ENCODE results near the gene ZNF785. TPM values are rescaled to one million over a fixed set of nuclear protein-coding genes. Genes with fewer than 3 reads are reported as not detected.

ZNF785 gene
- polyA plus RNA-seq: 0.36 and 1.1 TPM in 2 replicates

GRCh38 chr16:30585400-30586191 is at the start of gene ZNF785:
TSS of gene ZNF785 (minus strand) at chr16:30585697. CDS start at chr16:30585611, 86 bp downstream.

GRCh38 chr16:30609926-30610839 is 24.7 kb upstream of the ZNF785 start, which contains the start of gene ZNF689:
TSS of gene ZNF689 (minus strand) at chr16:30610389. CDS start at chr16:30610041, 348 bp downstream.

GRCh38 chr16:30571445-30572322 is 13.8 kb downstream of the ZNF785 start, which contains the start of gene ZNF688:
TSS of gene ZNF688 (minus strand) at chr16:30571714. CDS start at chr16:30571629, 85 bp downstream.

GRCh38 chr16:30557957-30558788 is 27.3 kb downstream of the ZNF785 start, which contains the start of gene ZNF764:
TSS of gene ZNF764 (minus strand) at chr16:30558374. CDS start at chr16:30558182, 192 bp downstream.

GRCh38 chr16:30534368-30535105 is 51.0 kb downstream of the ZNF785 start, which contains the start of gene ZNF747:
TSS of gene ZNF747 (minus strand) at chr16:30534858. CDS start at chr16:30534679, 179 bp downstream.

Other genes starting within 250 kb of the ZNF785 start
- gene CD2BP2, start 230.4 kb downstream of the ZNF785 start, polyA plus RNA-seq: 8.0 and 11.0 TPM in 2 replicates
- gene TBC1D10B, start 215.2 kb downstream of the ZNF785 start, polyA plus RNA-seq: 4.2 and 5.3 TPM in 2 replicates
- gene MYL11, start 210.9 kb downstream of the ZNF785 start, polyA plus RNA-seq: not detected in 2 replicates
- gene SEPTIN1, start 203.1 kb downstream of the ZNF785 start, polyA plus RNA-seq: not detected in 2 replicates
- gene ZNF48, start 190.3 kb downstream of the ZNF785 start, polyA plus RNA-seq: 1.3 and 1.6 TPM in 2 replicates
- 3.1 and 3.9 TPM in 2 replicates for gene ZNF771, start 178.1 kb downstream of the ZNF785 start, polyA plus RNA-seq
- gene DCTPP1, start 155.7 kb downstream of the ZNF785 start, polyA plus RNA-seq: 14.3 and 19.1 TPM in 2 replicates
- 24.3 and 24.4 TPM in 2 replicates for gene SEPHS2, start 139.8 kb downstream of the ZNF785 start, polyA plus RNA-seq
- gene ITGAL, start 113.0 kb downstream of the ZNF785 start, polyA plus RNA-seq: not detected in 2 replicates
- 0.38 TPM in 1 of 2 replicates, not detected in the other for gene ZNF768, start 59.1 kb downstream of the ZNF785 start, polyA plus RNA-seq
- 0.42 and 1.1 TPM in 2 replicates for gene ZNF747, start 50.8 kb downstream of the ZNF785 start, polyA plus RNA-seq
- gene ZNF764, start 27.3 kb downstream of the ZNF785 start, polyA plus RNA-seq: 0.20 and 0.67 TPM in 2 replicates
- gene ZNF688, start 14.0 kb downstream of the ZNF785 start, polyA plus RNA-seq: 1.0 and 1.2 TPM in 2 replicates
- gene ZNF689, start 24.7 kb upstream of the ZNF785 start, polyA plus RNA-seq: 0.94 and 1.2 TPM in 2 replicates
- 1.2 and 12.7 TPM in 2 replicates for gene PRR14, start 65.3 kb upstream of the ZNF785 start, polyA plus RNA-seq
- gene FBRS, start 72.7 kb upstream of the ZNF785 start, polyA plus RNA-seq: 0.20 and 0.52 TPM in 2 replicates
- 0.15 and 1.7 TPM in 2 replicates for gene SRCAP, start 113.5 kb upstream of the ZNF785 start, polyA plus RNA-seq
- gene PHKG2, start 162.7 kb upstream of the ZNF785 start, polyA plus RNA-seq: 18.5 and 19.1 TPM in 2 replicates
- gene CFAP119, start 176.4 kb upstream of the ZNF785 start, polyA plus RNA-seq: 0.87 and 6.6 TPM in 2 replicates
- gene RNF40, start 176.6 kb upstream of the ZNF785 start, polyA plus RNA-seq: 21.7 and 28.7 TPM in 2 replicates
- gene ZNF629, start 201.5 kb upstream of the ZNF785 start, polyA plus RNA-seq: 0.67 and 1.4 TPM in 2 replicates

Measured in Purkinje cell (primary cell).